ENCODE results near the gene PPP2R5B. TPM values are rescaled to one million over a fixed set of nuclear protein-coding genes. Genes with fewer than 3 reads are reported as not detected.

PPP2R5B gene
- total RNA-seq, 1 donor from 2014 or later = 13.3 TPM

GRCh38 chr11:64951529-64951928 lies 27.0 kb downstream of the PPP2R5B start:
- Mint-ChIP-seq H3K9me3 (ENCODE audit: unreplicated experiment) (no peaks in the 10 kb centered on the region), H3K36me3 (ENCODE audit: low read depth, unreplicated experiment) (no peaks in the 10 kb centered on the region), H3K27ac (ENCODE audit: unreplicated experiment) (no peak overlapping the region), H3K27me3 (ENCODE audit: unreplicated experiment) (no peaks in the 10 kb centered on the region), H3K4me1 (ENCODE audit: unreplicated experiment) (no peaks in the 10 kb centered on the region), H3K4me3 (ENCODE audit: unreplicated experiment) (no peak overlapping the region)
- DNase-seq (ENCODE audit: low spot score) = no peak
- no peak for TF ChIP-seq CTCF (IDR thresholded peaks at IDR 0.05; ENCODE audit: unreplicated experiment)

GRCh38 chr11:64954201-64954600 lies 29.7 kb downstream of the PPP2R5B start:
- Mint-ChIP-seq H3K9me3 (ENCODE audit: unreplicated experiment) (no peaks in the 10 kb centered on the region), H3K27me3 (ENCODE audit: unreplicated experiment) (no peaks in the 10 kb centered on the region), H3K4me1 (ENCODE audit: unreplicated experiment) (no peaks in the 10 kb centered on the region), H3K4me3 (ENCODE audit: unreplicated experiment) (no peak overlapping the region), H3K27ac (ENCODE audit: unreplicated experiment) (no peak overlapping the region), H3K36me3 (ENCODE audit: low read depth, unreplicated experiment) (no peaks in the 10 kb centered on the region)
- no peak for DNase-seq (ENCODE audit: low spot score)
- no peak for TF ChIP-seq CTCF (IDR thresholded peaks at IDR 0.05; ENCODE audit: unreplicated experiment)

- no peak overlapping the region for H3K27ac Mint-ChIP-seq (ENCODE audit: unreplicated experiment)
- H3K36me3 Mint-ChIP-seq (ENCODE audit: low read depth, unreplicated experiment) = no peaks in the 10 kb centered on the region
- H3K27me3 Mint-ChIP-seq (ENCODE audit: unreplicated experiment) = no peaks in the 10 kb centered on the region
- H3K4me3 Mint-ChIP-seq (ENCODE audit: unreplicated experiment) = no peak overlapping the region
- no peak for DNase-seq (ENCODE audit: low spot score)
- no peak for TF ChIP-seq CTCF (IDR thresholded peaks at IDR 0.05; ENCODE audit: unreplicated experiment)
- no peaks in the 10 kb centered on the region for H3K9me3 Mint-ChIP-seq (ENCODE audit: unreplicated experiment)
- H3K4me1 Mint-ChIP-seq (ENCODE audit: unreplicated experiment) = no peaks in the 10 kb centered on the region
These were observed 35.0 kb downstream of the PPP2R5B start for GRCh38 chr11:64959498-64959897.

- H3K27ac Mint-ChIP-seq (ENCODE audit: unreplicated experiment) = no peak overlapping the region
- no peaks in the 10 kb centered on the region for H3K4me1 Mint-ChIP-seq (ENCODE audit: unreplicated experiment)
These were observed 36.2 kb downstream of the PPP2R5B start for GRCh38 chr11:64960719-64961118.

More at GRCh38 chr11:64960719-64961118, 36.2 kb downstream of the PPP2R5B start:
- Mint-ChIP-seq H3K36me3 (ENCODE audit: low read depth, unreplicated experiment) (no peaks in the 10 kb centered on the region), H3K9me3 (ENCODE audit: unreplicated experiment) (no peaks in the 10 kb centered on the region), H3K27me3 (ENCODE audit: unreplicated experiment) (no peaks in the 10 kb centered on the region), H3K4me3 (ENCODE audit: unreplicated experiment) (no peak overlapping the region)
- no peak for TF ChIP-seq CTCF (IDR thresholded peaks at IDR 0.05; ENCODE audit: unreplicated experiment)
- no peak for DNase-seq (ENCODE audit: low spot score)

All from endothelial cell (in vitro differentiated cells).